Right ventricle myocardium superior (tissue), 1 donor: Measurements from ENCODE around the gene CDHR2. TPM values are rescaled to one million over a fixed set of nuclear protein-coding genes. Genes with fewer than 3 reads are reported as not detected.

Experiments used
- ATAC-seq: fragments of 200-7000 bp; cut with Tn5 transposase; one replicate; pipeline ENCODE4 v1.9.1; 2020; ENCODE audit warnings: mild to moderate bottlenecking; ENCODE audit not compliant: poor library complexity
- DNase-seq: peaks from one replicate; pipeline ENCODE4 v3.0.0-alpha.2; 2020
- intact Hi-C: fragments of 100-400 bp; cut with DNase I; formaldehyde crosslinking; loops from one replicate; pipeline ENCODE4 v1.11.2; 2022
- total RNA-seq: library from RNA; stranded (reverse); fragmentation: NEBNext Ultra II Directional; extraction: Animal tissue kit (Norgen Biotek cat#: 25700); gene quantifications from one replicate; pipeline ENCODE4 v1.2.1, GENCODE V29; 2021
- donor health status: DM: no; HTN: yes; CAD: no; lungs with severe emphysema.

CDHR2 gene
- total RNA-seq, 1 donor from 2014 or later: 0.19 TPM

- peak; percentile 58 for DNase-seq
- ATAC-seq: peak; percentile 34
- intact Hi-C loops: no loop called here
These were observed 20.8 kb upstream of the CDHR2 start for GRCh38 chr5:176528301-176528700.

GRCh38 chr5:176528761-176529115, 20.4 kb upstream of the CDHR2 start:
- intact Hi-C loops: no loop called here
- ATAC-seq (no peak), DNase-seq (peak; percentile 59)

- intact Hi-C loops: no loop called here
These were observed 19.9 kb upstream of the CDHR2 start for GRCh38 chr5:176529116-176529740.

DNA sequence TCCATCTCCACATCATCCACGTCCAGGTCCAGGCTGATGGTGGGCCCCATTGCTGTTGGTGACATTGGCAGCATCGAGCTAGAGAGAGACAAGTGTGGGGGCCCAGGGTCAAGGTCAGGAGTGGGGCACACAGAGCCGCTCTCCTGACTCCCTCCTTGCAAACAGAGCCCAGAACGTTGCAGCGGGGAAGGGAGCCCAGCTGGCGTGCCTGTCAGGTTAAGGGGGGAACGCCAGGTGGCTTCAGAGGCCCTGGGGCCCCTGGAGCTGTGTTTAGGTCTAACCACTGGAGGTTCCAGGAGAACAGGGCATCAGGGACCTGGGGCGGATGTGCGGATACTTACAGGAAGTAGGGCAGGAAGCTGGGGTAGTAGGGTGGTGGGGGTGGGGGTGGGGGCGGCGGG, 19.4 kb upstream of the CDHR2 start:
- intact Hi-C loops: loop anchor here (10.0 kb wide), 1 partner anchor 115 kb away; the partner anchor contains the start of gene CLTB
- DNase-seq (no peak), ATAC-seq (no peak)

More at GRCh38 chr5:176529116-176529740, 19.9 kb upstream of the CDHR2 start:
- DNase-seq (no peak), ATAC-seq (no peak)

DNA sequence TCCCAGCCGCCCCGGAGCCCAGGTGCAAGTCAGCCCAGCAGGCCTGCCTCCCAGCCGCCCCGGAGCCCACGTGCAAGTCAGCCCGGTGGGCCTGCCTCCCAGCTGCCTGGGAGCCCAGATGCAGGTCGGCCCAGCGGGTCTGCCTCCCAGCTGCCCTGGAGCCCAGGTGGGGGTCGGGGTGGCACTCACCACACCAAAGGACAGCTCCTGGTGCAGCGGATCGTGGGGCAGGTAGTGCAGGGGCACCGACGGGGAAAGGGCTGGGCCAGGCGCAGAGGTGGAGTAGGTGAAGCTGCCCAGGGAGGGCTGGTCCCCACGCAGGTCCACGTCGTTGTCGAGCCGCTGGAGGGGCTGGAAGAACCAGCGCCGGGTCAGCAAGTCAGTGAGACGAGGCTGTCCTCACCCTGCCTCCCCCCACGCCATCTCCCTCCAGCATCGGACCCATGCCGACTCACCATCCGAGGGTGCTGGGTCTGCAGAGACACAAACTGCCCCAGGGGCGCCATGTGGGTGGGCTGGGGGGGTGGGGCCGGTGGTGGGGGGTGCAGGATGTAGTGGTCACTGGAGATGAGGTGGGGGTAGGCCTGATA, 18.7 kb upstream of the CDHR2 start:
- intact Hi-C loops: loop anchor here (10.0 kb wide), 1 partner anchor 116 kb away; the partner anchor contains the start of gene CLTB
- no peak for ATAC-seq
- no peak for DNase-seq

DNA sequence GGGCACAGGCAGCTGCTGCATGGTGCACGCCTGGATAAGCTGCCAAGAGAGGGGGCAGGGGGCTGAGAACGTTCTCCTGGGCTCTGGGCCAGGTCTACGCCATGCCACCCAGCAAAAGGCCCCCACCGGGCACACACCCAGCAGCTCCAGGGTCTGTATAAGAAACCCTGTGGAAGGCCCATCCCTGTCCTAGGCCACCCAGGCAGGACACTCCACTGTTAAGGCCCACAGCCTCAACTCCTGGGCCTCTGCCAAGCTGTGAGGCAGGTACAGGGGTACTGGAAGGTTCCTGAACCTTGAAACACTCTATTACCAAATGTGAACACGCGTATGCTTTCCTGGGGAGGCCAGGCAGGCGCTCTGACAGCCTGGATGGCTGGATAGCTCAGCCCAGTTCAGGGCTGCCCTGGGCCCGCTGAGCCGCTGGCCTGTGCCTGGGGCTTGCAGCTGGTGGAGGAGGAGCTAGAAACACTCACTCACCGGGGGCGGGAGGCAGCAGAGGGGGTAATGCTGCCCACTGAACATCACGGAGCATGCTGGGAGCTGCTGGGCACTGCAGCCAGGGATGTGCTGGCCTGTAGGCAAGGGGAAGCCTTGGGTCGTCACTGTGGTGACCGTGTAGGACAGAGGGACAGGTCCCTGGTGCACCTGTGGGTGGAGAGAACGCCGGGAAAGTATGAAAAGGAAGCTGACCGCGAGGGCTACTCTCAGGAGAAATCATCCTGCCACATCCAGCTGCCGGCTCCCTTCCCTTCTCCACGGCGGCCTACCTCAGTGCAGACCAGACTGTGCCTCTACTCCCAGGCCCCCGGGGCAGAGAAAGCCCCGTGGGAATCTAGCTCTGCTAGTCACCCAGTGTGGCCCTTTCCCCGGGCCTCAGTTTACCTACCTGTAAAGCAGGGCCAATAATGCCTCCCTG, 17.9 kb upstream of the CDHR2 start:
- intact Hi-C loops: loop anchor here (10.0 kb wide), 1 partner anchor 116 kb away; the partner anchor contains the start of gene CLTB
- DNase-seq (no peak), ATAC-seq (no peak)

DNA sequence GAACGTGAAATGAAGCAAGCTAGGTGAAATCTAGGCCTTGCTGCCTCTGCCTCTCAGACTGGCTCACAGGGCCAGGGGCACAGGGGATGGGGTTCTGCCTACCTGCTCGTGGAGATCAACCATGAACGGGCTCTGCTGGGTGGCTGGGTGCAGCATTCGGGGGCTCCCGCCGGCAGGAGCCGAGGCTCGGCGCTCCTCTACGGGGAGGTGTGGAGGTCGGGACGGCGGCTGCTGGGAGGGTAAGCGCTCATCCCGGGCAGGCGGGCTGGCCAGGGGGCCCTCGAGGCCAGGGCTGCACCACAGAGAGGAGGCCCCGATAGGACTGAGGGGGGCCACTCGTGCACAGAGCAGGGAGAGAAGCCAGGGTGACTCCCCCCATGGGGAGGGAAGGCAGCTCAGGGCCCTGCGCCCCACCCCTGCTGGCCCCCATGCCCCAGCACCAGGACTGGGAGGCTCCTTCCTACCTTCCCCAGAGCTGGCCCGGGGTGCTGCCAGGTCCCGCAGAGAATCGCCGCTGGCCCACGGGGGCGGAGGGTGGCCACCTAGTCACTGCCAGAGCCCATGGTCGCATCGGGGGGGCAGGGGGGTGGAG, 17.1 kb upstream of the CDHR2 start:
- DNase-seq: no peak
- intact Hi-C loops: loop anchor here (10.0 kb wide), 1 partner anchor 117 kb away; the partner anchor contains the start of gene CLTB
- no peak for ATAC-seq

GRCh38 chr5:176532795-176533194, 16.3 kb upstream of the CDHR2 start:
- intact Hi-C loops: loop anchor here (10.0 kb wide), 1 partner anchor 118 kb away; the partner anchor contains the start of gene CLTB
- DNase-seq (no peak), ATAC-seq (no peak)

- intact Hi-C loops: loop anchor here (10.0 kb wide), 1 partner anchor 119 kb away; the partner anchor contains the start of gene CLTB
- no peak for ATAC-seq
- DNase-seq: peak; percentile 81
These were observed 15.8 kb upstream of the CDHR2 start for GRCh38 chr5:176533390-176533789.

DNA sequence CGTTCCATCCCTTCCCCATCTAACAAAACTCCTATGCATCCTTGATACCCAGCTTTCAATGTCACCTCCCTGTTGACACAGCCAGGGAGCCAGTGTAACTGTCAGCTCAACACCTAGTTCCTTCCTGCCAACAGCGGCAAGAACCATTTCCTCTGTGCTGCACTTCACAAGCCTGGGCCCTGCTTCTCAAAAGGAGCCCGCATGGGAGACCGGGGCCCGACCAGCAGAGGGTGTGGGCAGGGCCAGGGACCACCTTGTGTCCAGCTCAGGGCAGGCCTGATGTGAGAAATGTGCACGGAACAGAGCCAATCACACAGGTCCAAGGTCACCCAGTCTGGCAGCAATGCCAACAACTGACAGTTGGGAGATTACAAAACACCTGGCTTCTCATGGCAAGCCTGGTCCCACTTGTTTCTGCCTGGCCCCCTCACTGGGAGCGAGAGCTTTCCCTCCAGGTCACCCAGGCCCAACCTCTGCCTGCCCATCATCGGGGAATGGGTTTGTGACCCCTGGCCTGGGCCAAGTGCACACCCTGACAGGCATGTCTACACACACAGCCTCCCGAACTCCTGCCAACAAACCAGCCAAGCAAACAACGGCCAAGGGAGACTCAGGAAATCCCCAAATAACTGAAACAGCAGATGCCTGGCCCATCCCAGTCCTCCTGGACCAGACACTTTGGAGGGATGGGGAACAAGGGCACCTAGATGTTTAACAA, 15.1 kb upstream of the CDHR2 start:
- intact Hi-C loops: loop anchor here (10.0 kb wide), 1 partner anchor 119 kb away; the partner anchor contains the start of gene CLTB
- DNase-seq (peak; percentile 58), ATAC-seq (no peak)

DNA sequence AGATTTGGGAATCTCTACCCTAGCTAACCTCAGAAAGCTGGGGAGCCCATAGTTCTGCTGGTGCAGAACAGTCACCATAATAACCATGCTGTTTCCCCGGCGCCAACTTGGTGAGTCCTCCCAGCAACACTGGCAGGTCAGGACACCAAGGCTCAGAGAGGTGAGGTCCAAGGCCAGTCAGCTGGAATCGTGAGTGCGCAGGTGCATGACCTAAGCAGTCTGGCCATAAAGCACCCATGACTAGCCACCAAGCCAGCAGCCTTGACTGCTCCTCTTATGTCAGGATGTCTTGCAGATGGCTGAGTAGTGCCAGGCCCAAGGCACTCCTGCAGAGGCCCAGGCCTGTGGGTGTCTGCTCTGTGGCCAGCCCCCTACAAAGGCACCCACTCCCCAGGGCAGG, 14.5 kb upstream of the CDHR2 start:
- ATAC-seq: no peak
- no peak for DNase-seq
- intact Hi-C loops: loop anchor here (10.0 kb wide), 1 partner anchor 120 kb away; the partner anchor contains the start of gene CLTB

GRCh38 chr5:176535101-176535663, 14.0 kb upstream of the CDHR2 start:
- no peak for ATAC-seq
- intact Hi-C loops: loop anchor here (10.0 kb wide), 1 partner anchor 120 kb away; the partner anchor contains the start of gene CLTB
- no peak for DNase-seq

- intact Hi-C loops: loop anchor here (10.0 kb wide), 1 partner anchor 121 kb away; the partner anchor contains the start of gene CLTB
- ATAC-seq (no peak), DNase-seq (no peak)
These were observed 13.4 kb upstream of the CDHR2 start for GRCh38 chr5:176535664-176536131.

- intact Hi-C loops: loop anchor here (10.0 kb wide), 1 partner anchor 122 kb away; the partner anchor contains the start of gene CLTB
These were observed 12.8 kb upstream of the CDHR2 start for GRCh38 chr5:176536132-176536901.

GRCh38 chr5:176536902-176537553, 12.1 kb upstream of the CDHR2 start, which contains the start of gene RNF44:
TSS of gene RNF44 (minus strand) at chr5:176537402. CDS start at chr5:176532472, 4,930 bp downstream.
- ATAC-seq (peak; percentile 90), DNase-seq (peak; percentile 99)
- intact Hi-C loops: loop anchor here (10.0 kb wide), 1 partner anchor 122 kb away; the partner anchor contains the start of gene CLTB

More at GRCh38 chr5:176536132-176536901, 12.8 kb upstream of the CDHR2 start:
- DNase-seq: peak; percentile 90
- peak; percentile 54 for ATAC-seq
